ENCODE data around the gene PHACTR1. TPM values are rescaled to one million over a fixed set of nuclear protein-coding genes. Genes with fewer than 3 reads are reported as not detected.

PHACTR1 gene
- total RNA-seq, 5 donors from 2014 or later (not counting 1 experiment from before 2014, with no cell fraction given): 0.63 to 2.6 (median 1.1) TPM

DNA sequence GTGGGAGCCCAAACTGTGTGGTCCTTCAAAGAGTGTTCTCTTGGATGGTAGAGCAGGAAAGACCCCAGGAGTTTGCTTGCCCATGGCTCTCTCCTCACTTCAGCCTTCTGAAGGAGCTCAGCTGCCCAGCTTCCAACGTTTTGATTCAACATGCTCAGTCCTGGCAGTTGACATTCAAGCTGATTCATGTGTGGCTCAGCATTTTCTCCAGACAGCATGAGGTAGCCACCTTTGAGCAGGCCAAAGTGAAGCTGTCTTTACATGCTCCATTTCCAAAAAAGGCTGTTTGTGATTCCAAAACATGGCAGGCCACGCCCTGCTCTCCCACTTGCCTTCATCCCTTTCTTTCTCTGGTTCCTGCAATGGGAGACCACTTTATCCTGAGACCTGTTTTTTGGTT is 331.5 kb downstream of the PHACTR1 start:
- ATAC-seq (replicated peaks in 1 of 4) (no peak), DNase-seq (no peak)
- 18% methylated on average over 1 of the region's 2 CpGs for WGBS (ENCODE audit: insufficient coverage)
- no peak overlapping the region for H3K4me3 ChIP-seq (ENCODE audit: control insufficient read depth in 1 of 2, extremely low read depth in 1 of 2, low read length in 1 of 2)
- no peaks in the 10 kb centered on the region for H3K36me3 Mint-ChIP-seq
- ChIA-PET POLR2A (no interaction called here), CTCF (no interaction called here)
- H3K4me3 Mint-ChIP-seq: no peak overlapping the region
- H3K4me1 Mint-ChIP-seq: no peaks in the 10 kb centered on the region
- H3K27me3 Mint-ChIP-seq: peaks cover 0 to 16% of the 10 kb centered on the region in 2 donors
- H3K9me3 ChIP-seq: no peaks in the 10 kb centered on the region
- peaks cover 0 to 11% of the 10 kb centered on the region in 2 experiments for H3K27me3 ChIP-seq (replicated peaks in 1 of 2; ENCODE audit: control insufficient read depth in 2 of 2, extremely low read depth in 1 of 2, insufficient read depth in 2 of 2, low read length in 1 of 2)
- H3K9me3 Mint-ChIP-seq: no peaks in the 10 kb centered on the region
- H3K4me1 ChIP-seq (ENCODE audit: control insufficient read depth in 1 of 2, extremely low read depth in 1 of 2, insufficient read depth in 2 of 2, low read length in 2 of 2): no peaks in the 10 kb centered on the region
- no peak overlapping the region for H3K27ac Mint-ChIP-seq
- no peaks in the 10 kb centered on the region for H3K36me3 ChIP-seq (ENCODE audit: control insufficient read depth in 2 of 2, extremely low read depth in 1 of 2, insufficient read depth in 1 of 2, low read length in 1 of 2)
- no peak overlapping the region for H3K27ac ChIP-seq (ENCODE audit: low read length)

DNA sequence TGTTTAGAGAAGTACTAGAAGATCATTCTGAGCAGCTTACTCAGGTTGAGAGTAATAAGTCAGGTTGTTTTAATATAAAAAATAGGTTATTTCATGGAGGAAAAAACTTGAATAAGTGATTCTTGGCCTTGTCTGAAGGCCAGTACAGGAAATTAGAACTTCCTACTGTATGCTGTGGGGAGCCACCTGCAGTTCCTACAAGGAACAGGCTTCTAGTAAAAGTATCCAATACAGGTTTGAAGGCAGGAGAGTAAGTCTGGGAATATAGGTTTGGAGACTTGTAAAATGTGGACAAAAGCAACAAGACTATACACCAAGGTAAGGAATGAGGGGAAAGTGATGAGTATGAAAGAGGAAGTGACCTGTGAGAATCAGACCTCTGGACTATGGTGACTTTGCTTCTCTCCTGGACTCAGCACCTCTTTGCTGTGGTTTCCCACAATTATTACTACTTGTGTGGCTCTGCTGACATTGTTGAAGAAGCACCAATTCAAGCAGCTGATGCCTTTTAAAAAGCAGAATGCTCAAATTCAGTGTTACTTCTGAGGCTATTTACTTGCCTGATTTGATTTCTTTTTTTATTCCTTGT is 333.2 kb downstream of the PHACTR1 start:
- no peak overlapping the region for H3K4me3 Mint-ChIP-seq
- Histone ChIP-seq H3K4me3 (ENCODE audit: control insufficient read depth in 1 of 2, extremely low read depth in 1 of 2, low read length in 1 of 2) (no peak overlapping the region), H3K4me1 (ENCODE audit: control insufficient read depth in 1 of 2, extremely low read depth in 1 of 2, insufficient read depth in 2 of 2, low read length in 2 of 2) (no peaks in the 10 kb centered on the region), H3K36me3 (ENCODE audit: control insufficient read depth in 2 of 2, extremely low read depth in 1 of 2, insufficient read depth in 1 of 2, low read length in 1 of 2) (no peaks in the 10 kb centered on the region), H3K27ac (ENCODE audit: low read length) (no peak overlapping the region), H3K9me3 (no peaks in the 10 kb centered on the region), H3K27me3 (replicated peaks in 1 of 2; ENCODE audit: control insufficient read depth in 2 of 2, extremely low read depth in 1 of 2, insufficient read depth in 2 of 2, low read length in 1 of 2) (peaks cover 0 to 11% of the 10 kb centered on the region in 2 experiments)
- DNase-seq (no peak), ATAC-seq (replicated peaks in 1 of 4) (no peak)
- POLR2A ChIA-PET: no interaction called here
- H3K27me3 Mint-ChIP-seq: peaks cover 6 to 20% of the 10 kb centered on the region in 2 donors
- CTCF ChIA-PET: no interaction called here
- peaks cover 0 to 3% (median 0%) of the 10 kb centered on the region in 3 donors for H3K9me3 Mint-ChIP-seq
- no peak overlapping the region for H3K27ac Mint-ChIP-seq
- H3K36me3 Mint-ChIP-seq: no peaks in the 10 kb centered on the region
- H3K4me1 Mint-ChIP-seq: no peaks in the 10 kb centered on the region

DNA sequence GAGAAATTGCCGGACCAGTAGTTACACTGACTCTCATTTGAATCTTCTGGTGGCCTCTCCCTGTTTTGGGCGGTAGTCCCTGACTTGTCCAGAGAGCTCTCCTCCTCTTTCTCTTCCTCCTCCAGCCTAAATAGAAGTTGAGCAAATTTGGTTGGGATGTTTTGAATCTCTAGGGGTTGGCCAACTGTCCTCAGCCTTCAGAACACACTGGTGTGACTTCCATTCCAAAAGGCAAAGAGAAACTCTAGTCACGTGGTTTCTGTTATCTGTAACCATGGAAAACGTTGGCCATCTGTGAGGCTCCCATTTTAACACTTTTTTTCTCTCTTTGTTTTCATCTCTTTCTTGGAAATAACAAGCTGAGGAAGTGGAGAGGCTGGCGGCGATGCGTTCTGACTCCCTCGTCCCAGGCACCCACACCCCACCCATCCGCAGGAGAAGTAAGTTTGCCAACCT is 336.5 kb downstream of the PHACTR1 start:
- Mint-ChIP-seq H3K36me3 (no peaks in the 10 kb centered on the region), H3K9me3 (peaks cover 0 to 3% (median 0%) of the 10 kb centered on the region in 3 donors), H3K4me1 (no peaks in the 10 kb centered on the region), H3K4me3 (no peak overlapping the region), H3K27ac (no peak overlapping the region), H3K27me3 (peaks cover 20 to 31% of the 10 kb centered on the region in 2 donors)
- WGBS (ENCODE audit: insufficient coverage): 100% methylated on average over 1 of the region's 9 CpGs
- no peak overlapping the region for H3K27ac ChIP-seq (ENCODE audit: low read length)
- no peak overlapping the region for H3K4me3 ChIP-seq (ENCODE audit: control insufficient read depth in 1 of 2, extremely low read depth in 1 of 2, low read length in 1 of 2)
- DNase-seq: no peak
- H3K4me1 ChIP-seq (ENCODE audit: control insufficient read depth in 1 of 2, extremely low read depth in 1 of 2, insufficient read depth in 2 of 2, low read length in 2 of 2): no peaks in the 10 kb centered on the region
- H3K9me3 ChIP-seq: no peaks in the 10 kb centered on the region
- POLR2A ChIA-PET: no interaction called here
- CTCF ChIA-PET: no interaction called here
- H3K36me3 ChIP-seq (ENCODE audit: control insufficient read depth in 2 of 2, extremely low read depth in 1 of 2, insufficient read depth in 1 of 2, low read length in 1 of 2): no peaks in the 10 kb centered on the region
- H3K27me3 ChIP-seq (replicated peaks in 1 of 2; ENCODE audit: control insufficient read depth in 2 of 2, extremely low read depth in 1 of 2, insufficient read depth in 2 of 2, low read length in 1 of 2): peaks cover 0 to 6% of the 10 kb centered on the region in 2 experiments
- ATAC-seq (replicated peaks in 1 of 4): no peak

DNA sequence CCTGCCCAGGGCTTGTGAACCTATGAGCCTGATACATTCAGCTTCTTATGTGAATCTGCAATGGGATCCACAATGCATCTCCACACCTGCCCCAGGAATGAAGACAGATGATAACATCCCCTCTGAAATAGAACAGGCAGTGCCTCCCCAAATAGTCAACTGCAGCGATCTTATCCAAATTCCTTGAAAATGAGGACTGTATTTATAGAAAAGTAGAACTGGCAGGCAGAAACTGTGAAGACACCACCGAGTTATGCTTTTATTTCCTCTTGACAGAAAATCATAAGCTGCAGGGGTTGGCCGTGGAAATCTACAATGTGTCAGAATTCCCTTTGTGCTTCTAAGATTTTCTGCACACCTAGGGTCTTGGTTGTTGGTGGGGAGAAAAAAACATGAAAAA is 341.5 kb downstream of the PHACTR1 start:
- Histone ChIP-seq H3K9me3 (no peaks in the 10 kb centered on the region), H3K4me3 (ENCODE audit: control insufficient read depth in 1 of 2, extremely low read depth in 1 of 2, low read length in 1 of 2) (no peak overlapping the region), H3K27me3 (replicated peaks in 1 of 2; ENCODE audit: control insufficient read depth in 2 of 2, extremely low read depth in 1 of 2, insufficient read depth in 2 of 2, low read length in 1 of 2) (peaks cover 0 to 6% of the 10 kb centered on the region in 2 experiments), H3K4me1 (ENCODE audit: control insufficient read depth in 1 of 2, extremely low read depth in 1 of 2, insufficient read depth in 2 of 2, low read length in 2 of 2) (no peaks in the 10 kb centered on the region), H3K27ac (ENCODE audit: low read length) (no peak overlapping the region), H3K36me3 (ENCODE audit: control insufficient read depth in 2 of 2, extremely low read depth in 1 of 2, insufficient read depth in 1 of 2, low read length in 1 of 2) (no peaks in the 10 kb centered on the region)
- ChIA-PET CTCF (no interaction called here), POLR2A (no interaction called here)
- ATAC-seq (replicated peaks in 1 of 4) (no peak), DNase-seq (no peak)
- Mint-ChIP-seq H3K36me3 (no peaks in the 10 kb centered on the region), H3K27ac (no peak overlapping the region), H3K4me3 (no peak overlapping the region), H3K27me3 (peaks cover 20 to 23% of the 10 kb centered on the region in 2 donors), H3K9me3 (peaks cover 0 to 3% (median 0%) of the 10 kb centered on the region in 3 donors), H3K4me1 (no peaks in the 10 kb centered on the region)
- WGBS (ENCODE audit: insufficient coverage): 50% methylated on average over 1 of the region's 3 CpGs

DNA sequence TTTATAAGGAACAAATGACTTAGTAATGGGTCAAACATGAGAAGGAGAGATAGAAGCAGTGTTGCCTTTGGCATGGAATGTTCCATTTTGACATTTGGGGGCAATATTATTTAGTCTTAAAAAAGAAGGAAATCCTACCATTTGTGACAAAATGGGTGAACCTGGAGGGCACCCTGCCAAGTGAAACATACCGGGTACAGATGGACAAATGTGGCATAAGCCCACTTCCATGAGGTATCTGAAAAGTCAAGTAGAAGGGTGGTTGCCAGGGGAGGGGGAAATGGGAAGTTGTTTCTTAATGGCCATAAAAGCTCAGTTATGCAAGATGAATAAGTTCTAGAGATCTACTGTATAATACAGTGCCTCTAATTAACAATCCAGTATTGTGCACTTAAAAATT is 342.5 kb downstream of the PHACTR1 start:
- ATAC-seq (replicated peaks in 1 of 4): no peak
- no CpG with 5 or more reads among the region's 1 CpG for WGBS (ENCODE audit: insufficient coverage)

DNA sequence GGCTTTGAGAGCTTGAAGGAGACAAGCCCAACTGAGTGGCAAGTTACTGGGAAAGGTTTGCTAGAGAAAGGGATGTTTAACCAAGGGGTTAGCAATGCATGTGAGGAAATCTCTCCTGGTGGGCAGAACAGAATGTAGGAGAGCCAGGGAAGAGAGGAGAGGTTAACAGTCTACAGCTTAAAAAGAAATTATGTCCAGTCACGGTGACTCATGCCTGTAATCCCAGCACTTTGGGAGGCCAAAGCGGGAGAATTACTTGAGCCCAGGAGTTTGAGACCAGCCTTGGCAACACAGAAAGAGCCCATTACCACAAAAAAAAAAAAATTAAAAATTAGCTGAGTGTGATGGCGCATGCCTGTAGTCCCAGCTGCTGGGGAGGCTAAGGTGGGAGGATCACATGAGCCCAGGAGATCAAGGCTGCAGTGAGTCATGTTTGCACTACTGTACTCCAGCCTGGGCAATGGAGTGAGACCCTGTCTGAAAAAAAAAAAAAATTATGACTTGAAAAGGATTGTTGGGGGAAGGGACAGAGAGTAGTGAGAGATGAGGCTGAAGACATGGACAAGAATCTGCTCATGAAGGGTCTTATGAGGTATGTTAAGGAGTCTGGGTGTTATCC is 346.8 kb downstream of the PHACTR1 start:
- DNase-seq: no peak
- Mint-ChIP-seq H3K9me3 (no peaks in the 10 kb centered on the region), H3K4me3 (no peak overlapping the region), H3K4me1 (no peaks in the 10 kb centered on the region), H3K27ac (no peak overlapping the region), H3K36me3 (no peaks in the 10 kb centered on the region), H3K27me3 (no peaks in the 10 kb centered on the region)
- no peak for ATAC-seq (replicated peaks in 1 of 4)
- ChIA-PET CTCF (no interaction called here), POLR2A (interaction anchor here in 1 of 2 donors (0.6 to 0.7 kb wide), 2 partner anchors 308 to 954 kb away, joined by 3 read pairs; no protein-coding TSS in a partner anchor)
- Histone ChIP-seq H3K4me1 (ENCODE audit: control insufficient read depth in 1 of 2, extremely low read depth in 1 of 2, insufficient read depth in 2 of 2, low read length in 2 of 2) (no peaks in the 10 kb centered on the region), H3K27ac (ENCODE audit: low read length) (no peak overlapping the region), H3K27me3 (replicated peaks in 1 of 2; ENCODE audit: control insufficient read depth in 2 of 2, extremely low read depth in 1 of 2, insufficient read depth in 2 of 2, low read length in 1 of 2) (no peaks in the 10 kb centered on the region), H3K36me3 (ENCODE audit: control insufficient read depth in 2 of 2, extremely low read depth in 1 of 2, insufficient read depth in 1 of 2, low read length in 1 of 2) (no peaks in the 10 kb centered on the region), H3K4me3 (ENCODE audit: control insufficient read depth in 1 of 2, extremely low read depth in 1 of 2, low read length in 1 of 2) (no peak overlapping the region), H3K9me3 (no peaks in the 10 kb centered on the region)
- 86% methylated on average over 2 of the region's 3 CpGs for WGBS (ENCODE audit: insufficient coverage)

More for the DNA sequence above, 342.5 kb downstream of the PHACTR1 start:
- ChIA-PET POLR2A (no interaction called here), CTCF (no interaction called here)
- H3K27ac ChIP-seq (ENCODE audit: low read length): no peak overlapping the region
- Mint-ChIP-seq H3K36me3 (no peaks in the 10 kb centered on the region), H3K27ac (no peak overlapping the region), H3K27me3 (peaks cover 16 to 18% of the 10 kb centered on the region in 2 donors), H3K4me1 (no peaks in the 10 kb centered on the region), H3K4me3 (no peak overlapping the region), H3K9me3 (no peaks in the 10 kb centered on the region)
- no peaks in the 10 kb centered on the region for H3K36me3 ChIP-seq (ENCODE audit: control insufficient read depth in 2 of 2, extremely low read depth in 1 of 2, insufficient read depth in 1 of 2, low read length in 1 of 2)
- H3K27me3 ChIP-seq (replicated peaks in 1 of 2; ENCODE audit: control insufficient read depth in 2 of 2, extremely low read depth in 1 of 2, insufficient read depth in 2 of 2, low read length in 1 of 2): peaks cover 0 to 4% of the 10 kb centered on the region in 2 experiments
- H3K4me1 ChIP-seq (ENCODE audit: control insufficient read depth in 1 of 2, extremely low read depth in 1 of 2, insufficient read depth in 2 of 2, low read length in 2 of 2): no peaks in the 10 kb centered on the region
- no peaks in the 10 kb centered on the region for H3K9me3 ChIP-seq
- no peak for DNase-seq
- H3K4me3 ChIP-seq (ENCODE audit: control insufficient read depth in 1 of 2, extremely low read depth in 1 of 2, low read length in 1 of 2): no peak overlapping the region
